Suppressor macrophage treated with lipopolysaccharide for 1 hour (primary cell): ENCODE measurements around the gene GGTLC3.
"Not testable (repeated sequence)": the region's sequence is repeated elsewhere in the genome, so short reads cannot be mapped to it uniquely, and the experiment has no call there.

Experiments used
- DNase-seq, 3 donors: peaks; one replicate each; pipeline ENCODE4 v3.0.0-alpha.2; 2020 to 2022

Gene GGTLC3

GRCh38 chr22:18512378-18512777 lies 5.6 kb downstream of the GGTLC3 start:
- not testable (repeated sequence) for DNase-seq

- not testable (repeated sequence) for DNase-seq
Observed at GRCh38 chr22:18511327-18511726, 6.6 kb downstream of the GGTLC3 start.

- not testable (repeated sequence) for DNase-seq
Observed at GRCh38 chr22:18496227-18496626, 21.7 kb downstream of the GGTLC3 start.
